Activated gamma-delta T cell (primary cell): ENCODE results near the gene NRP2.

Experiments
- DNase-seq: peaks from one replicate; lab custom pipeline; 2025; lab: John Stamatoyannopoulos, UW

Gene NRP2

DNA sequence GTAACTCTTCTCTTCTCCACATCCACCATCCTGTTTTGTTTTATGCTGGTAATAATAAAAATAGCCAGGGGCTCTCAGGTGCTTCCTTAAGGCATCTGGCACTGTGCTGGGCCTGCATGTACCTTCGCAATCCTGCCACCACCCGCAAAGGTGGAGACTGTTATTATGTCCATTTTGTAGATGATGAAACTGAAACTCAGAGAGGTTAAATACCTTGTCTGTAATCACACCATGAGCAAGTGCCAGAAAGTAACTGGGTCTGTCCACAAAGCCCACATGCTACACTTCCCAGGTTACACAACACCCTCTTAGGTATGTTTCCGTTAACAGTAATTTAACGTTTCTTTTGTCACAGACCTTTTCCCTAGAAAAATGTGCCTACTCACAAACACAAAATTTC, 27.0 kb downstream of the NRP2 start:
- DNase-seq: no peak

DNA sequence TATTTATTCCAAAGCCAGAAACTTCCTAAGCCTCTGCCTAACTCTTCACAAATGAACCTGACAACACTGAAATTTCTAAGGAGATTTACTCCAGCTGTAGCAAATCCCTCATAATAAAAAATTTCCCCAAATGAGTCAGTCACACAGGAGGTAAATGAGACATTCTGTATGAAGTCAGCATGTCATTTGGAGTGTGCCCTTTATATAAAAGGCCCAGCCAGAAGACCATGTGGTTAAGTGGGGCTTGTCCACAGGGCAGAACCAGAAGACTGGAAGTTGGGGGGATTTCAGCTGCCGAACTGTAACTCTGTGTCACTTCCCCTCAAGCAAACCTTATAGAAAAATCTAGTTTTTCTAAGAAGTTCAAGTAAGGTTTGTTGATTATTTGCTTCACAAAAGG, 30.2 kb downstream of the NRP2 start:
- DNase-seq: no peak

DNA sequence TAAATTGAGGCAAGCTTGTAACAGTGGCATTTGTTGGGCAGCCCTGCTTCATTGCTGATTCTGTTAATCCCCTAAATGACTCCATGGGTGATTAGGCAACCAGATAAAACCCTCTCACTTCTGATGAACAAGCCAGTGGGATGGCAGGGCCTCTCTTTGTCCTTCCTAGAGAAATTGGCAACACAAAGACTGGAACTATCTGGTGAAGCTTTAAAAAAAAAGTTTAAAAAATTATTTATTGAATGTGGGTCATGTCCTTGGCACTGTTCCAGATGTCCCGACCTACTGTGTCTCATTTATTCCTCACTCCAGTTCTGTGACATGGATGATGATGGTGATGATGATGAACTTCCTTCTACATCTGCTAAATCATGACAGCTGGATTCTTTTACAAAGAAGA, 30.8 kb downstream of the NRP2 start:
- no peak for DNase-seq

- no peak for DNase-seq
These were observed 31.9 kb downstream of the NRP2 start for GRCh38 chr2:205714058-205714776.

DNA sequence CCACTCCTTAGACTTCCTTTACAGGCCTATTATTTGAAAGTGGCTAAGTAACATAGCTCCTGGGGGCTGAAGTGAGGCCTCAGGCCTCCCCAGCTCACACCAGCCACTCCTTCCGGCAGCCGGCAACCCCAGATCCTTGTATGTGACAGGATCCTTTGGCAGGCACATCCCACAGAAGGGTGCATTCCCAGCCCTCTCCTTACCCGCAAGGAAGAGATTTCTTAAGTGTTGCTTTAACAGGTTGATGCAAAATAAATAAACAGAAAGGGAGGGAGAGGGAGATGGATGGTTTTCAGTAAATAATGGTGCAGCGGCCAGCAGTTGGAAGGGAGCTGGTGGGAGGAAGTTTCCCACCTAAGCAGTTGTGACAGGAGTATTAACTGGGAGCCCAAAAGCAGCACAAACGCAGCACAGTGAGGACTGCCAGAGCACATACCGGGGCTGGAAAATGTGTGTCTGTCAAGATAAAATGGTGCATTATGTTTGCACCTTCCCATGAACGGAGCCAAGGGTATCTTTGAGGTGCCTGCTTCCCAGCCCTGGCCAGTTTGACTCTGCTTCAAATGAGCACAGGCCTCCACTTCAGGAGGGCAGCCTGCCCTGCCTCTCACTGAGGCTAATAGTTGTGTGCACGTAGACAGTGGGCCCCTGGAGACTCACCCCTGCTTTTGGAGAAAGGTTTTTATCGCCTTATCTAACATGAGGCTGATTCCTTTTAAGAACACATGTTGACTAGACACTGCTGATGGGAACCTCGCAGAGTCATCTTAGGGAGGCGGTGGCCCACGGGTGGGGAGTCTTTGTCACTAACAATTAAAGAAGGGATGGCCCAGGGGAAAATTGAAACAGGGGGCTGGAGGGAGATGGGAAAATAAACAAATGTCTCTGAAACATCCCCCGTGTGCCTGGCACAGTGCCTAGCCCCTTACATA, 32.8 kb downstream of the NRP2 start:
- no peak for DNase-seq

DNA sequence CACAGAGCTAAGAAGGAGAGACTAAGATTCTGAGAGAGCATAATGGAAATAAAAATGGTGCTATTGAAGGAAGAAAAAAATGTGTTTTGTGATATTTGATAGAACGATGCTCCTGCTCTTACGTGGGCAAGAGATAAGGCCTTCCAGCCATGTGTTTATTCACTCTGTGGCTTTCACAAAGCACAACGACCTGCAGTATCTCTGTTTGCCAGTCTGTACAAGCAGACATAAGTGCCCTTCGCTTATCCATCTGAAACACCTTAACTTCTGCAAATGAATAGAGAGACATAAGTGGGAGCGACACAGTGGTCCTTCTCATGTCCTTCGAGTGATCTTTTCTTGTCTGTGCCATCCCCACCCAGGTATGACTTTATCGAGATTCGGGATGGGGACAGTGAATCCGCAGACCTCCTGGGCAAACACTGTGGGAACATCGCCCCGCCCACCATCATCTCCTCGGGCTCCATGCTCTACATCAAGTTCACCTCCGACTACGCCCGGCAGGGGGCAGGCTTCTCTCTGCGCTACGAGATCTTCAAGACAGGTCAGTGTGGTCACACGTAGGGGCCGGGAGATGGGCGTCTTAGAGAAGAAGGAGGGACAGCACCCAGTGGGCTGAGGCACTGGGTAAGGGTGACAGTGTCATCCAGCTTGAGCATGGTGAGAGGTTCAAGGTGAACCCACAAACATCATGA, 33.7 kb downstream of the NRP2 start:
- no peak for DNase-seq

- DNase-seq: no peak
These were observed 35.0 kb downstream of the NRP2 start for GRCh38 chr2:205717175-205717846.

- no peak for DNase-seq
These were observed 35.7 kb downstream of the NRP2 start for GRCh38 chr2:205717999-205718398.

DNA sequence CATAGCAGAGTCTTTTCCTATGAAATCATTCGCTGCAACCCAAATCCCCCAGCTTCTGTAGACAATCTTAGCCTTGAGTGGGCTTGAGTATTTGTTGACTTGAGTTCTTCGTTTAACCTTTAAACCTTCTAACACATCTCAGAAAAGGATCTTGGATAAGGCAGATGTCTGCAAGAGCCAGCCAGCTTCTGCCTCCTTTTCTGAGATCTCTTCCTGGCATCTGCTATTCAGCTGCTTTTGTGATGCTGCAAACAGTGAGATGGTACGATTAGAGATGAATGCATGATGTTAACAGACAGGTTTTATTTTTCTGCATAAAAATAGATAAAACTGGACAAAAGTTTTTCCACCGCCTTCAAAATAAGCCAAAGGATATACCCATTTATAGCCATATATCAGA, 37.5 kb downstream of the NRP2 start:
- DNase-seq: no peak

- DNase-seq: no peak
These were observed 38.2 kb downstream of the NRP2 start for GRCh38 chr2:205720451-205720902.

DNA sequence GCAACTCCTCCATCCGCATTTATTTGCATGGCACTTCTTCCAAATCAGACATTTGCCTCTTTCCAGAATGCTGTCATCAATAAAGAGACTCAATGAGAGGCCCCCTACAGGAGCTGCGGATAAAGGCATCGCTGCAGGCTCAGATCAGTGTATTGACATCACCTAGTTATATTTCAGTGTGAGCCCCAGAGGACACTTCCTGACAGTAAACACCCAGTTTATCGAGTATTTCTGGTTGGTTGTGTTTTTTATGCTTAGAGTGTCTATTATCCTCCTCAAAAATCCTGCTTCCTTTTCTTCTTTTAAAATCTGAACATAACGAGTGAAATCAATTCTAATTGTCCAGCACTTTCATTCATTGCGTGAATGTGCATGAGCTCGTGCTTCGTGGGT, 38.8 kb downstream of the NRP2 start:
- DNase-seq: no peak

- DNase-seq: no peak
These were observed 40.1 kb downstream of the NRP2 start for GRCh38 chr2:205722283-205722918.

- DNase-seq: no peak
These were observed 40.9 kb downstream of the NRP2 start for GRCh38 chr2:205723179-205723578.

- no peak for DNase-seq
These were observed 42.8 kb downstream of the NRP2 start for GRCh38 chr2:205725059-205725458.

- DNase-seq: no peak
These were observed 44.2 kb downstream of the NRP2 start for GRCh38 chr2:205726506-205726905.

DNA sequence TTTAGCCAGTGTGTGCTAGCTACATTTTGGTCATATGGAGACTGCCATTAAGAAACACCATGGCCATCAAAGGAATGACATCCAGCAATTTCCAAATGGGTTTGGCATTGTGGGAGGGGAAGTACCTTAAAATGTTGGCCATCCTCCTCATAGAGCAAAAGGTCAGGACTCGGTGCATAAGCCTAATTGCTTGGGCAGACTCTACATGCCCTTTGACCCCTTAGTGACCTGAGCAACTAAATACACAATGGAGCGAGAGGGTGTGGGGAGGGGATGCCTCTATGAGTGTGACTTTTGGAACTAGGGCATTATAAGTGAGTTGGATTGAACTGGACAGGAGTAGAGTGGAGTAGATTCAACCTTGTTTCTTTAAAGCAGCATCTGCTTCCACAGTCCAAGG, 44.9 kb downstream of the NRP2 start:
- DNase-seq: no peak

GRCh38 chr2:205728366-205728765, 46.1 kb downstream of the NRP2 start:
- no peak for DNase-seq

GRCh38 chr2:205730191-205730590, 47.9 kb downstream of the NRP2 start:
- DNase-seq: no peak

- no peak for DNase-seq
These were observed 48.6 kb downstream of the NRP2 start for GRCh38 chr2:205730701-205731582.

- DNase-seq: no peak
These were observed 49.3 kb downstream of the NRP2 start for GRCh38 chr2:205731583-205731981.
